IMR-90 (cell line): ENCODE results near the gene MFGE8. TPM values are rescaled to one million over a fixed set of nuclear protein-coding genes. Genes with fewer than 3 reads are reported as not detected.

ENCODE experiments used
- CHD1 ChIP-seq: IDR thresholded peaks from 2 replicates; pipeline ENCODE4 v1.6.1; 2012; ENCODE audit warnings: low read depth, low read length, improper control_type of control experiment
- CTCF ChIP-seq: conservative IDR thresholded peaks from 2 replicates; pipeline ENCODE4 v1.5.1; 2012; ENCODE audit warnings: mild to moderate bottlenecking, low read depth, low read length, improper control_type of control experiment
- MXI1 ChIP-seq: IDR thresholded peaks from 2 replicates; pipeline ENCODE4 v1.6.1; 2012; ENCODE audit warnings: low read depth, mild to moderate bottlenecking, low read length, moderate library complexity, borderline replicate concordance
- polyA plus RNA-seq, 3 experiments: library from polyadenylated mRNA; depleted of rRNA; stranded (reverse); fragments of >200 nt; gene quantifications; 2 replicates each; pipeline ENCODE4 v1.2.3, GENCODE V29; 2012; ENCODE audit warnings: low replicate concordance in 1 of 3
- total RNA-seq: library from RNA; depleted of rRNA; stranded (reverse); fragments of >200 nt; gene quantifications from 2 replicates; pipeline ENCODE4 v1.2.3, GENCODE V29; 2012

MFGE8 gene
- total and polyA plus RNA-seq, 2 of the 4 experiments (the other 2 are of a cell fraction): 232 to 1,912 TPM

DNA sequence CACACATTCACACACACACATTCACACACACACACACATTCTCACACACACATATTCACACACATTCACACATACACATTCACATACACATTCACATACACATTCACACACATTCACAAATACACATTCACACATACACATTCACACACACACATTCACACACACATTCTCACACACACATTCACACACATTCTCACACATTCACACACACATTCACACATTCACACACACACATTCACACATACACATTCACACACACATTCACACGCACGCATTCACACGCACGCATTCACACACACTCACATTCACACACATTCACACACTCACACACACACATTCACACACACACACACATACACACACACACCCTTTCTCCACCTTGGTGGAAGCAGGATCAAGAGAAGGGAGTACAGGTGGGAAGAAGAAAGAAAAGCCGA is 12.2 kb downstream of the MFGE8 start (continued):
- TF ChIP-seq CTCF (no peak), MXI1 (no peak), CHD1 (no peak)
